OCI-LY7 (cell line): Measurements from ENCODE around the gene IL17RD. TPM values are rescaled to one million over a fixed set of nuclear protein-coding genes. Genes with fewer than 3 reads are reported as not detected.

Experiments
- BruUV-seq: library from RNA; stranded (reverse); fragments of 400-500 nt; replicated peaks from 2 replicates; lab custom pipeline; 2021; lab: Mats Ljungman, UMichigan
- CTCF ChIA-PET: fragments of 300-600 bp; sonication (Branson Sonifier 250); formaldehyde crosslinking; loops from one replicate; lab custom pipeline; 2022; ENCODE audit warnings: antibody characterized with exemption; ENCODE audit not compliant: unreplicated experiment; lab: Charles Lee
- POLR2A ChIA-PET: fragments of 300-600 bp; sonication (Branson Sonifier 250); formaldehyde crosslinking; loops from one replicate; lab custom pipeline; 2022; ENCODE audit warnings: antibody characterized with exemption; lab: Charles Lee
- DNase-seq: peaks from one replicate; pipeline ENCODE4 v3.0.0-alpha.2; 2015; ENCODE audit warnings: low spot score
- H2AFZ ChIP-seq: fragments of 200-600 bp; sonication (generic), shearing (Covaris generic); 2 replicates; pipeline ENCODE4 v1.6.1; 2014; ENCODE audit warnings: mild to moderate bottlenecking, antibody characterized with exemption, low read length, moderate library complexity
- H3K27ac ChIP-seq: fragments of 200-600 bp; sonication (generic); 2 replicates; pipeline ENCODE4 v1.5.1; 2014; ENCODE audit warnings: mixed run types, low read depth, mild to moderate bottlenecking, moderate library complexity, low read length, inconsistent platforms; ENCODE audit not compliant: poor library complexity, severe bottlenecking
- H3K36me3 ChIP-seq: fragments of 200-600 bp; sonication (generic); 2 replicates; pipeline ENCODE4 v1.6.1; 2014; ENCODE audit warnings: mild to moderate bottlenecking, antibody characterized with exemption, low read length, moderate library complexity, mixed read lengths; ENCODE audit not compliant: insufficient read depth
- H3K4me1 ChIP-seq: fragments of 200-600 bp; sonication (generic); 2 replicates; pipeline ENCODE4 v1.5.1; 2014; ENCODE audit warnings: mild to moderate bottlenecking, low read length; ENCODE audit not compliant: insufficient read depth, poor library complexity, severe bottlenecking
- H3K4me2 ChIP-seq: fragments of 200-600 bp; sonication (generic); 2 replicates; pipeline ENCODE4 v1.6.1; 2014; ENCODE audit warnings: mild to moderate bottlenecking, low read length
- H3K4me3 ChIP-seq: fragments of 200-600 bp; sonication (generic); 2 replicates; pipeline ENCODE4 v1.5.1; 2014; ENCODE audit warnings: mild to moderate bottlenecking, low read depth, low read length; ENCODE audit not compliant: poor library complexity, severe bottlenecking
- H3K79me2 ChIP-seq: fragments of 200-600 bp; sonication (generic); 2 replicates; pipeline ENCODE4 v1.6.1; 2016; ENCODE audit warnings: low read depth, mild to moderate bottlenecking, low read length, moderate library complexity, mixed read lengths; ENCODE audit not compliant: insufficient read depth
- H3K9me2 ChIP-seq: fragments of 200-600 bp; sonication (generic); 2 replicates; pipeline ENCODE4 v1.6.1; 2016; ENCODE audit warnings: mild to moderate bottlenecking, low read length, mixed read lengths; ENCODE audit not compliant: insufficient read depth
- H3K9me3 ChIP-seq: fragments of 200-600 bp; sonication (generic); 2 replicates; pipeline ENCODE4 v1.6.1; 2014; ENCODE audit warnings: mild to moderate bottlenecking, mixed run types, low read length, mixed read lengths
- H4K20me1 ChIP-seq: fragments of 200-600 bp; sonication (generic); 2 replicates; pipeline ENCODE4 v1.6.1; 2014; ENCODE audit warnings: mild to moderate bottlenecking, antibody characterized with exemption, low read length, moderate library complexity, mixed read lengths; ENCODE audit not compliant: insufficient read depth
- CTCF ChIP-seq: fragments of 200-600 bp; sonication (generic); conservative IDR thresholded peaks from 2 replicates; pipeline ENCODE4 v1.5.1; 2014; ENCODE audit warnings: mild to moderate bottlenecking, antibody characterized with exemption, low read length, moderate library complexity, mixed read lengths
- EZH2phosphoT487 ChIP-seq: fragments of 200-600 bp; sonication (generic); IDR thresholded peaks from 2 replicates; pipeline ENCODE4 v1.6.1; 2018; ENCODE audit warnings: low read depth, borderline replicate concordance, mild to moderate bottlenecking, mixed run types, antibody characterized with exemption, low read length, moderate library complexity, mixed read lengths
- intact Hi-C: fragments of 100-400 bp; cut with micrococcal nuclease; formaldehyde crosslinking; loops from one replicate; pipeline ENCODE4 v1.10.0; 2022; ENCODE audit not compliant: unreplicated experiment
- total RNA-seq, 2 experiments: library from RNA; depleted of rRNA in 1 of 2; stranded (reverse); fragments of >200 nt in 1 of 2; shearing (Covaris generic) in 1 of 2; gene quantifications; 2 replicates each; pipeline ENCODE4 v1.2.3, GENCODE V29; 2014 to 2022

Gene IL17RD
- total RNA-seq, 2 experiments from 2014 or later = 0.06 to 0.36 TPM

GRCh38 chr3:57151749-57152148 lies 13.4 kb downstream of the IL17RD start:
- H3K27ac ChIP-seq = no peak overlapping the region
- DNase-seq = no peak
- no TSS peak for BruUV-seq
- POLR2A ChIA-PET = no interaction called here
- H3K9me3 ChIP-seq = no peaks in the 10 kb centered on the region
- no peaks in the 10 kb centered on the region for H3K36me3 ChIP-seq
- no peaks in the 10 kb centered on the region for H4K20me1 ChIP-seq
- TF ChIP-seq EZH2phosphoT487 (no peak), CTCF (no peak)
- H3K9me2 ChIP-seq = no peaks in the 10 kb centered on the region
- no peaks in the 10 kb centered on the region for H3K4me1 ChIP-seq
- no peaks in the 10 kb centered on the region for H3K79me2 ChIP-seq
- no peak overlapping the region for H2AFZ ChIP-seq
- CTCF ChIA-PET = interaction anchor here (0.6 kb wide), 1 partner anchor 893 kb away, joined by 3 read pairs; no protein-coding TSS in a partner anchor
- no peak overlapping the region for H3K4me2 ChIP-seq
- H3K4me3 ChIP-seq = no peak overlapping the region
- intact Hi-C loops = no loop called here

DNA sequence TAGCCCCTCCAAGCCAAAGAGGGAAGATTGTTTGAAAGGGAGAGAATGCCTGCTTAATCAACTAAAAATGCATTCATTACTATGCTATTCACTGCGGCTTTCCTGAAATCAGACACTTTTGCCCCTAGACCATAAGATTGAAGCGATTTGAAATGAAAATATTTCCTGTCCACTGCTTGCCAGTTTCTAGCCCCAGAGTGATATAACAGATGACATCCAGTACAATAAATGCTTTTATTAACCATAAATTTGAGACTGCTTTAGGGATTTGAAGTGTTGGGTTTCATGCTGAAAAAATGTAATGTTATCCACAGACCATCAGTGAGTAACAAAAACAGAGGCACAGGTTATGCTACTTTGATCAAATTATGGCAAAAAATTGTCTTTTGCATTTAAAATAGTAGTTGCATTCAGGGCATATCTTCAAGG lies 14.1 kb downstream of the IL17RD start:
- no peaks in the 10 kb centered on the region for H3K4me1 ChIP-seq
- no TSS peak for BruUV-seq
- H3K4me3 ChIP-seq = no peak overlapping the region
- intact Hi-C loops = no loop called here
- CTCF ChIA-PET = no interaction called here
- POLR2A ChIA-PET = no interaction called here
- H3K9me3 ChIP-seq = no peaks in the 10 kb centered on the region
- no peaks in the 10 kb centered on the region for H4K20me1 ChIP-seq
- no peaks in the 10 kb centered on the region for H3K36me3 ChIP-seq
- no peaks in the 10 kb centered on the region for H3K79me2 ChIP-seq
- no peak for TF ChIP-seq CTCF
- no peak for TF ChIP-seq EZH2phosphoT487
- no peak for DNase-seq
- H2AFZ ChIP-seq = no peak overlapping the region
- H3K9me2 ChIP-seq = no peaks in the 10 kb centered on the region
- H3K27ac ChIP-seq = no peak overlapping the region
- no peak overlapping the region for H3K4me2 ChIP-seq

DNA sequence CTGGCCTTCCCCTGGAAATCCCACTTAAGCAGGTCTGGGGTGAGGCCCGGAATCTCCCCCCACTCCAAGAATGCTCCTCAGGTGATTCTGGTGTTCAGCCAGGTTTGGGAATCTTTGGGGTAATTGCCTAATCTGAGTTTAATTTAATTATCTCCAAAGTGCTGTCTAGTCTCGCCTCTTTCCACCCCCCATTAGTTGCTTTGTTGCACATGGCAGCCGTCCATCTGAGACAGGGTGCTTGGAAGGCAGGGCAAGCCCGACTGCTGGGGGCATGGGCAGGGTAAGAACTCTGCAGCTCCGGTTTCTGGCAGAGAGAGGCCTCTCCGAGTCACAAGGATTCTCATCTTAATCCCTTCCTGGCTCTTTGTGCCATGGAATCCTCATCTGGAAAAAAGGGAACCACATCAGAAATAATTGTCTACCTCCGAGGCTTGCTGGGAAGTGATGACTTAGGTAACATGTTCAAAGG lies 15.0 kb downstream of the IL17RD start:
- Histone ChIP-seq H3K27ac (no peak overlapping the region), H2AFZ (no peak overlapping the region), H3K9me2 (no peaks in the 10 kb centered on the region), H3K79me2 (no peaks in the 10 kb centered on the region), H3K36me3 (no peaks in the 10 kb centered on the region), H3K4me1 (no peaks in the 10 kb centered on the region), H3K4me3 (no peak overlapping the region), H4K20me1 (no peaks in the 10 kb centered on the region), H3K4me2 (no peak overlapping the region), H3K9me3 (no peaks in the 10 kb centered on the region)
- POLR2A ChIA-PET = no interaction called here
- TF ChIP-seq CTCF (no peak), EZH2phosphoT487 (no peak)
- no peak for DNase-seq
- CTCF ChIA-PET = no interaction called here
- no TSS peak for BruUV-seq
- intact Hi-C loops = no loop called here
